22Rv1 (cell line): ENCODE data around the gene LY6G5B.

Experiments used
- ZFX ChIP-seq: fragments of 450-650 bp; IDR thresholded peaks from 2 replicates; pipeline ENCODE4 v1.6.1; 2017; ENCODE audit warnings: antibody characterized with exemption, borderline replicate concordance
- TF ChIP-seq, protein P1 (sequence below): fragments of 450-650 bp; IDR thresholded peaks from 2 replicates; pipeline ENCODE4 v1.5.1; 2017; ENCODE audit warnings: mild to moderate bottlenecking

DNA sequence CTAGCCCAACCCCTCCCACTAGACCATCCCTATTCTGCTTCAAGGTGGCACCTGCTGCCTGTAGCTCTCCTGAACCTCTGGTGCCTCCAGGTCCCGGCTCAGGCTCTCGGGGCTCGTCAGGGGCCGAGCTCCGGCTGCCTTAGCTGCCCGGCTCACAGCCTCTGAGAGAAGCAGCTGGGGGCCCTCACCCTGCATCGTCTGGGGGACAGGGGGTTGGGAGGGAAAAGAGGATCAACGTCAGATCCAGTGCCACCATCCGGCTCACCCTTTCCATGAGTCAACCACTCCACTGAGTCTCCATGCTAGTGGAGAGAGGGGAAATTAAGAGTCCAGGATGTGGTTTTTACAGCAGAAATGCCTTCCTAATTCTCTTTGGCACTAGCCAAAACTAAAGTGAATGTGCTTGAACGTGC is 30.3 kb upstream of the LY6G5B start:
- TF ChIP-seq, protein P1, sequence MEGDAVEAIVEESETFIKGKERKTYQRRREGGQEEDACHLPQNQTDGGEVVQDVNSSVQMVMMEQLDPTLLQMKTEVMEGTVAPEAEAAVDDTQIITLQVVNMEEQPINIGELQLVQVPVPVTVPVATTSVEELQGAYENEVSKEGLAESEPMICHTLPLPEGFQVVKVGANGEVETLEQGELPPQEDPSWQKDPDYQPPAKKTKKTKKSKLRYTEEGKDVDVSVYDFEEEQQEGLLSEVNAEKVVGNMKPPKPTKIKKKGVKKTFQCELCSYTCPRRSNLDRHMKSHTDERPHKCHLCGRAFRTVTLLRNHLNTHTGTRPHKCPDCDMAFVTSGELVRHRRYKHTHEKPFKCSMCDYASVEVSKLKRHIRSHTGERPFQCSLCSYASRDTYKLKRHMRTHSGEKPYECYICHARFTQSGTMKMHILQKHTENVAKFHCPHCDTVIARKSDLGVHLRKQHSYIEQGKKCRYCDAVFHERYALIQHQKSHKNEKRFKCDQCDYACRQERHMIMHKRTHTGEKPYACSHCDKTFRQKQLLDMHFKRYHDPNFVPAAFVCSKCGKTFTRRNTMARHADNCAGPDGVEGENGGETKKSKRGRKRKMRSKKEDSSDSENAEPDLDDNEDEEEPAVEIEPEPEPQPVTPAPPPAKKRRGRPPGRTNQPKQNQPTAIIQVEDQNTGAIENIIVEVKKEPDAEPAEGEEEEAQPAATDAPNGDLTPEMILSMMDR: no peak
- no peak for TF ChIP-seq ZFX
